ENCODE results near the gene NTN5.

GRCh38 chr19:48711106-48711662, 38.4 kb upstream of the NTN5 start:
- no peak for TF ChIP-seq ZNF699 (CRISPR knock-in tag; IDR thresholded peaks at IDR 0.05; ENCODE audit: insufficient replicate concordance)
- TF ChIP-seq, protein P1, sequence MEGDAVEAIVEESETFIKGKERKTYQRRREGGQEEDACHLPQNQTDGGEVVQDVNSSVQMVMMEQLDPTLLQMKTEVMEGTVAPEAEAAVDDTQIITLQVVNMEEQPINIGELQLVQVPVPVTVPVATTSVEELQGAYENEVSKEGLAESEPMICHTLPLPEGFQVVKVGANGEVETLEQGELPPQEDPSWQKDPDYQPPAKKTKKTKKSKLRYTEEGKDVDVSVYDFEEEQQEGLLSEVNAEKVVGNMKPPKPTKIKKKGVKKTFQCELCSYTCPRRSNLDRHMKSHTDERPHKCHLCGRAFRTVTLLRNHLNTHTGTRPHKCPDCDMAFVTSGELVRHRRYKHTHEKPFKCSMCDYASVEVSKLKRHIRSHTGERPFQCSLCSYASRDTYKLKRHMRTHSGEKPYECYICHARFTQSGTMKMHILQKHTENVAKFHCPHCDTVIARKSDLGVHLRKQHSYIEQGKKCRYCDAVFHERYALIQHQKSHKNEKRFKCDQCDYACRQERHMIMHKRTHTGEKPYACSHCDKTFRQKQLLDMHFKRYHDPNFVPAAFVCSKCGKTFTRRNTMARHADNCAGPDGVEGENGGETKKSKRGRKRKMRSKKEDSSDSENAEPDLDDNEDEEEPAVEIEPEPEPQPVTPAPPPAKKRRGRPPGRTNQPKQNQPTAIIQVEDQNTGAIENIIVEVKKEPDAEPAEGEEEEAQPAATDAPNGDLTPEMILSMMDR (IDR thresholded peaks at IDR 0.05 in 2 of 3, conservative IDR thresholded peaks at IDR 0.05 in 1 of 3; ENCODE audit: insufficient read depth in 2 of 3, low read depth in 1 of 3, low read length in 3 of 3): no peak
- TF ChIP-seq SIN3A (IDR thresholded peaks at IDR 0.05; ENCODE audit: borderline replicate concordance in 2 of 2, control insufficient read depth in 1 of 2, low read depth in 2 of 2, low read length in 2 of 2): no peak
- no peak for TF ChIP-seq MEF2A (IDR thresholded peaks at IDR 0.05; ENCODE audit: control insufficient read depth, low read depth, low read length)
- TF ChIP-seq POLR2AphosphoS5 (IDR thresholded peaks at IDR 0.05; ENCODE audit: control insufficient read depth, insufficient read depth, low read depth, low read length): no peak
- TF ChIP-seq POLR2B (IDR thresholded peaks at IDR 0.05; ENCODE audit: low read depth, partially characterized antibody): no peak
- TF ChIP-seq ZNF316 (IDR thresholded peaks at IDR 0.05): peak; percentile 55
- no peak for TF ChIP-seq ZFP36 (IDR thresholded peaks at IDR 0.05; ENCODE audit: low read depth, low read length, partially characterized antibody)
- TF ChIP-seq FOXM1 (IDR thresholded peaks at IDR 0.05; ENCODE audit: low read depth): no peak
- no peak for TF ChIP-seq FOXM1 (CRISPR knock-in tag; IDR thresholded peaks at IDR 0.05; ENCODE audit: low read depth)
- no peak for TF ChIP-seq ETV5 (CRISPR knock-in tag; IDR thresholded peaks at IDR 0.05; ENCODE audit: low read depth)
- TF ChIP-seq ELK1 (CRISPR knock-in tag; IDR thresholded peaks at IDR 0.05): no peak
- TF ChIP-seq POLR2A (conservative IDR thresholded peaks at IDR 0.05): no peak
